ENCODE measurements around the gene FAM240A. TPM values are rescaled to one million over a fixed set of nuclear protein-coding genes. Genes with fewer than 3 reads are reported as not detected.
A peak's percentile ranks its signal among the peaks of the same experiment; 100 is the strongest.

The FAM240A gene
- total RNA-seq, 1 experiment from 2014 or later, result not detected

- no peaks in the 10 kb centered on the region for H3K36me3 ChIP-seq (replicated peaks; ENCODE audit: control insufficient read depth, insufficient read depth, low read length)
- H3K27me3 ChIP-seq (ENCODE audit: control insufficient read depth, insufficient read depth, low read length), result no peaks in the 10 kb centered on the region
- no peak overlapping the region for H3K4me3 ChIP-seq (ENCODE audit: insufficient read depth, low read depth, low read length)
- peak; percentile 33 for DNase-seq
These were observed 56.3 kb downstream of the FAM240A start for GRCh38 chr3:46668591-46668990.

GRCh38 chr3:46669191-46669999 is 57.1 kb downstream of the FAM240A start:
- no peaks in the 10 kb centered on the region for H3K27me3 ChIP-seq (ENCODE audit: control insufficient read depth, insufficient read depth, low read length)
- H3K4me3 ChIP-seq (ENCODE audit: insufficient read depth, low read depth, low read length), result no peak overlapping the region
- peak; percentile 32 for DNase-seq
- no peaks in the 10 kb centered on the region for H3K36me3 ChIP-seq (replicated peaks; ENCODE audit: control insufficient read depth, insufficient read depth, low read length)

- DNase-seq, result peak; percentile 36
- Histone ChIP-seq H3K27me3 (ENCODE audit: control insufficient read depth, insufficient read depth, low read length) (no peaks in the 10 kb centered on the region), H3K4me3 (ENCODE audit: insufficient read depth, low read depth, low read length) (no peak overlapping the region), H3K36me3 (replicated peaks; ENCODE audit: control insufficient read depth, insufficient read depth, low read length) (no peaks in the 10 kb centered on the region)
These were observed 57.9 kb downstream of the FAM240A start for GRCh38 chr3:46670000-46670890.

GRCh38 chr3:46670891-46671427 is 58.6 kb downstream of the FAM240A start:
- DNase-seq, result peak; percentile 37
- no peaks in the 10 kb centered on the region for H3K27me3 ChIP-seq (ENCODE audit: control insufficient read depth, insufficient read depth, low read length)
- no peak overlapping the region for H3K4me3 ChIP-seq (ENCODE audit: insufficient read depth, low read depth, low read length)
- H3K36me3 ChIP-seq (replicated peaks; ENCODE audit: control insufficient read depth, insufficient read depth, low read length), result no peaks in the 10 kb centered on the region

DNA sequence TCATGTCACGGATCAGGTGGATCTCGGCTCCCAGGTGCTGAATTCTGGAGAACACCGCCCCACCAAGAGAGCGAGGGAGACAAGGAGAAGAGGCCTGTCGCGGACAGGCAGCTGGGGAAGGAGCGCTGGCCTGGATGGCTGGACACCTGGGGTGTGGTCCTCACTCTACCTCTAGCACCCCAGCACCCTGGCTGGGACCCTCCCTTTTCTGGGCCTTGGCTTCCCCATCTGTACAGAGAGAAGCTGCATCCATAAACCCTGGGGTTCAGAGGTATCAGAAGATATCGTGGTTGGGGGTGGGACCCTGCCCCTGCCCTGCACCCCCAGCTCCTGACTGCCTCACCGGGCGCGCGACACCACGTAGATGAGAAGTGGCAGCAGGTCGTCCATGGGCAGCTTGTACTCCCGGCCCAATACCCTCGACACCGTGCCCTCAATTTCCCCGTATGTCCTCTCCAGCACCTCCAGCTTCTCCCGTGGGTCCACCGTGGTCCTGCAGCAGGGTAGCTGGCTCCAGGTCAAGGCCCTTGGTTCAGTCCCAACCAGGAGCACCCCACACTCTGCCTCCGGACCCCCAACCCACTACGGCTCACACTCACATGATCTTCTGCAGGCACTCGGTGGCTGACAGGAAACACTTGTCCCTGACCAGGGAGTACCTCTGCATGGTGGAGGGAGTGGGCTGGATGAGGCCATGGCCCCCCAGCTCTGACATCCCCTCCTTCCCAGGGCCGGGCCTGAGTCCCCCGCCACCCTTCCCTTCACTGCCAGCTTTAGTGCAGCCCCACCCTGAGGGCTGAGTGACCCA is 59.4 kb downstream of the FAM240A start:
- Histone ChIP-seq H3K27me3 (ENCODE audit: control insufficient read depth, insufficient read depth, low read length) (no peaks in the 10 kb centered on the region), H3K36me3 (replicated peaks; ENCODE audit: control insufficient read depth, insufficient read depth, low read length) (no peaks in the 10 kb centered on the region), H3K4me3 (ENCODE audit: insufficient read depth, low read depth, low read length) (no peak overlapping the region)
- peak; percentile 29 for DNase-seq

DNA sequence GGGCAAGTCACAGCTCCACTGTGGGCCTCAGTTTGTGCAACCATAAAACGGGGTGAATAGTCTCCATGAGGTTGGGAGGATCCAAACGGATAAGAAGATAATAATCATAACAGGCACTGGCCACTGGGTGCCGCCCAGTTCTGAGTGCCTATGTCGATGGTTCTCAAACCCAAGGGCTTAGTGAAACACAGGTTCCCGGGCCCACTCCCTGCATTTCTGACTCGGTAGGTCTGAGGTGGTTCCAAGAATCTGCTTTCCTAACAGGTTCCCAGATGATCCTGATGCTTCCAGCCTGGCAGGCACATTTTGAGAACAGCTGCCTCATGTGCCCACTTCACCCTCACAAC is 60.0 kb downstream of the FAM240A start:
- H3K36me3 ChIP-seq (replicated peaks; ENCODE audit: control insufficient read depth, insufficient read depth, low read length), result no peaks in the 10 kb centered on the region
- no peak overlapping the region for H3K4me3 ChIP-seq (ENCODE audit: insufficient read depth, low read depth, low read length)
- no peaks in the 10 kb centered on the region for H3K27me3 ChIP-seq (ENCODE audit: control insufficient read depth, insufficient read depth, low read length)
- peak; percentile 30 for DNase-seq

GRCh38 chr3:46673151-46674030 is 61.1 kb downstream of the FAM240A start:
- peak; percentile 51 for DNase-seq
- Histone ChIP-seq H3K27me3 (ENCODE audit: control insufficient read depth, insufficient read depth, low read length) (no peaks in the 10 kb centered on the region), H3K36me3 (replicated peaks; ENCODE audit: control insufficient read depth, insufficient read depth, low read length) (no peaks in the 10 kb centered on the region), H3K4me3 (ENCODE audit: insufficient read depth, low read depth, low read length) (no peak overlapping the region)

DNA sequence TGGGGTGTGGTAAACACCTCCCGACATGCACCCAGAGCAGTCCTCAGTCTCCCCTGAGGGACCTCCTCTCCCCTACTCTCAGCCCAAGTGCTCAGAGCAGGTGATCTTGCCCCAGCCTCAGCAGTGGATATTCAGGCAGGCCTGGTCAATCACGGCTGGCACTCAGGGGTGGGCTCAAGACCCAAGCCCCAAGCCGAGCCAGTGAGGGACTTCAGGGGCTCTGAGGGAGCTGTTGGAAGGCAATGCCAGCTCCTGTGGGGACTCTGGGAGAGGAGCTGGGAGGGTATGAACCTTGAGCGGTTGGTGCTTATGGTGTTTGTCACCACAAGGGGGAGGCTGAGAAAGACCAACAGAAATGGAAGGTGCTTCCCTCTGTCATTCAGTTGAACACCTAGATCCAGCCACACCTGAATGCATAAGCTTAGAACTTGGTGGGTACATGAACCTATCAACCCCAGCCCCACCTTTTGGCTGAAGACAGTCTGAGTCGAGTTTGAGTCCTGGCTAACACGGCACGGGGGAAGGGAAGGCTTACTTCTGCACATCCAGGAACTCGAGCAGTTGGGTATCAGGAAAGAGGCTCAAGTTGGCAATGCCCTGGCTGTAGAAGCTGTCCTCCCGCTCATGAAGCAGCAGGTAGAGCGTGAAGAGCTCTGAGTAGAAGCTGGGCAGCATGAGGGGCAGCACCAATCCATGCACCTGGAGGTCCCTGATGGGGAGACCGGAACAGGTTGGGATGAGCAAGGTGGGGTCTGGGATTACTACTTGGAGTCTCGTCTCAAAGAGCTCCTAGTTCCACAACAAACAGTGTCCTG is 61.9 kb downstream of the FAM240A start:
- Histone ChIP-seq H3K4me3 (ENCODE audit: insufficient read depth, low read depth, low read length) (no peak overlapping the region), H3K27me3 (ENCODE audit: control insufficient read depth, insufficient read depth, low read length) (no peaks in the 10 kb centered on the region), H3K36me3 (replicated peaks; ENCODE audit: control insufficient read depth, insufficient read depth, low read length) (no peaks in the 10 kb centered on the region)
- DNase-seq, result no peak

GRCh38 chr3:46675426-46675825 is 63.1 kb downstream of the FAM240A start:
- no peaks in the 10 kb centered on the region for H3K27me3 ChIP-seq (ENCODE audit: control insufficient read depth, insufficient read depth, low read length)
- no peak overlapping the region for H3K4me3 ChIP-seq (ENCODE audit: insufficient read depth, low read depth, low read length)
- H3K36me3 ChIP-seq (replicated peaks; ENCODE audit: control insufficient read depth, insufficient read depth, low read length), result no peaks in the 10 kb centered on the region
- DNase-seq, result no peak

Other genes starting within 250 kb of the FAM240A start
- not detected in 2 replicates for gene CCR5, start 241.6 kb upstream of the FAM240A start, total RNA-seq (2014; rRNA removed; shearing (Covaris generic))
- not detected in 2 replicates for gene CCRL2, start 205.3 kb upstream of the FAM240A start, total RNA-seq (2014; rRNA removed; shearing (Covaris generic))
- not detected in 2 replicates for gene LTF, start 147.6 kb upstream of the FAM240A start, total RNA-seq (2014; rRNA removed; shearing (Covaris generic))
- gene RTP3, start 114.5 kb upstream of the FAM240A start, total RNA-seq (2014; rRNA removed; shearing (Covaris generic)), result 0.07 TPM in 1 of 2 replicates, not detected in the other
- gene LRRC2, start 46.2 kb upstream of the FAM240A start, total RNA-seq (2014; rRNA removed; shearing (Covaris generic)), result 3.3 and 3.9 TPM in 2 replicates
- gene ALS2CL, start 81.2 kb downstream of the FAM240A start, total RNA-seq (2014; rRNA removed; shearing (Covaris generic)), result 4.9 and 10.1 TPM in 2 replicates
- 0.22 and 0.59 TPM in 2 replicates for gene TMIE, start 88.9 kb downstream of the FAM240A start, total RNA-seq (2014; rRNA removed; shearing (Covaris generic))
- gene PRSS50, start 105.3 kb downstream of the FAM240A start, total RNA-seq (2014; rRNA removed; shearing (Covaris generic)), result 0.07 and 0.92 TPM in 2 replicates

Data from H7 (cell line).